Adipocyte (in vitro differentiated cells): ENCODE results near the gene VPS33B.

Source experiments
- DNase-seq: peaks from one replicate; pipeline ENCODE4 v3.0.0-alpha.2; 2015; ENCODE audit warnings: low read depth
- H3K27me3 ChIP-seq: replicated peaks from 2 replicates; pipeline ENCODE4 v1.7.0; 2013; ENCODE audit warnings: mild to moderate bottlenecking, low read length, moderate library complexity; ENCODE audit not compliant: control insufficient read depth, insufficient read depth
- H3K36me3 ChIP-seq: 2 replicates; pipeline ENCODE4 v1.7.0; 2013; ENCODE audit warnings: low read length, mild to moderate bottlenecking, moderate library complexity; ENCODE audit not compliant: control insufficient read depth, insufficient read depth, severe bottlenecking
- H3K4me1 ChIP-seq: 2 replicates; pipeline ENCODE4 v1.7.0; 2013; ENCODE audit warnings: mild to moderate bottlenecking, low read length, moderate library complexity; ENCODE audit not compliant: control insufficient read depth, insufficient read depth
- H3K4me3 ChIP-seq: 2 replicates; pipeline ENCODE4 v1.7.0; 2013; ENCODE audit warnings: mild to moderate bottlenecking, low read length, moderate library complexity
- H3K9ac ChIP-seq: 2 replicates; pipeline ENCODE4 v1.7.0; 2013; ENCODE audit warnings: mild to moderate bottlenecking, low read length, moderate library complexity
- H3K9me3 ChIP-seq: 2 replicates; pipeline ENCODE4 v1.7.0; 2013; ENCODE audit warnings: mild to moderate bottlenecking, low read length, moderate library complexity; ENCODE audit not compliant: control insufficient read depth

Gene VPS33B

GRCh38 chr15:90972133-90972532, 50.3 kb downstream of the VPS33B start:
- Histone ChIP-seq H3K27me3 (no peaks in the 10 kb centered on the region), H3K36me3 (peaks cover 9% of the 10 kb centered on the region), H3K9me3 (no peaks in the 10 kb centered on the region), H3K4me3 (no peak overlapping the region), H3K9ac (no peak overlapping the region), H3K4me1 (no peaks in the 10 kb centered on the region)
- DNase-seq = no peak

GRCh38 chr15:90970274-90970673, 52.1 kb downstream of the VPS33B start:
- Histone ChIP-seq H3K27me3 (no peaks in the 10 kb centered on the region), H3K9ac (no peak overlapping the region), H3K9me3 (no peaks in the 10 kb centered on the region), H3K4me1 (no peaks in the 10 kb centered on the region), H3K4me3 (no peak overlapping the region), H3K36me3 (peaks cover 19% of the 10 kb centered on the region)
- no peak for DNase-seq

GRCh38 chr15:90968434-90968833, 54.0 kb downstream of the VPS33B start:
- peaks cover 19% of the 10 kb centered on the region for H3K36me3 ChIP-seq
- H3K9ac ChIP-seq = no peak overlapping the region
- H3K27me3 ChIP-seq = no peaks in the 10 kb centered on the region
- H3K4me3 ChIP-seq = no peak overlapping the region
- no peaks in the 10 kb centered on the region for H3K4me1 ChIP-seq
- no peaks in the 10 kb centered on the region for H3K9me3 ChIP-seq
- no peak for DNase-seq

- H3K36me3 ChIP-seq = peaks cover 19% of the 10 kb centered on the region
- H3K4me1 ChIP-seq = no peaks in the 10 kb centered on the region
- no peak overlapping the region for H3K9ac ChIP-seq
- no peak for DNase-seq
- no peak overlapping the region for H3K4me3 ChIP-seq
- no peaks in the 10 kb centered on the region for H3K27me3 ChIP-seq
- H3K9me3 ChIP-seq = no peaks in the 10 kb centered on the region
Observed at GRCh38 chr15:90967206-90967605, 55.2 kb downstream of the VPS33B start.

GRCh38 chr15:90966262-90966661, 56.1 kb downstream of the VPS33B start:
- Histone ChIP-seq H3K36me3 (peaks cover 28% of the 10 kb centered on the region), H3K4me3 (no peak overlapping the region), H3K9ac (no peak overlapping the region), H3K9me3 (no peaks in the 10 kb centered on the region), H3K4me1 (no peaks in the 10 kb centered on the region), H3K27me3 (no peaks in the 10 kb centered on the region)
- no peak for DNase-seq

GRCh38 chr15:90962021-90962420, 60.4 kb downstream of the VPS33B start:
- Histone ChIP-seq H3K27me3 (no peaks in the 10 kb centered on the region), H3K36me3 (peaks cover 23% of the 10 kb centered on the region), H3K4me1 (peaks cover 9% of the 10 kb centered on the region), H3K4me3 (no peak overlapping the region), H3K9ac (no peak overlapping the region), H3K9me3 (no peaks in the 10 kb centered on the region)
- DNase-seq = no peak

- Histone ChIP-seq H3K4me1 (peaks cover 16% of the 10 kb centered on the region), H3K27me3 (no peaks in the 10 kb centered on the region), H3K9ac (no peak overlapping the region), H3K9me3 (no peaks in the 10 kb centered on the region), H3K4me3 (no peak overlapping the region), H3K36me3 (peaks cover 14% of the 10 kb centered on the region)
- DNase-seq = no peak
Observed at GRCh38 chr15:90960298-90961091, 61.9 kb downstream of the VPS33B start.

GRCh38 chr15:90959894-90960293, 62.5 kb downstream of the VPS33B start:
- Histone ChIP-seq H3K9ac (no peak overlapping the region), H3K36me3 (peaks cover 14% of the 10 kb centered on the region), H3K9me3 (no peaks in the 10 kb centered on the region), H3K4me3 (no peak overlapping the region), H3K27me3 (no peaks in the 10 kb centered on the region), H3K4me1 (peaks cover 16% of the 10 kb centered on the region)
- peak; percentile 20 for DNase-seq

- H3K9me3 ChIP-seq = no peaks in the 10 kb centered on the region
- peaks cover 14% of the 10 kb centered on the region for H3K36me3 ChIP-seq
- no peak for DNase-seq
- H3K27me3 ChIP-seq = no peaks in the 10 kb centered on the region
- H3K4me1 ChIP-seq = peaks cover 16% of the 10 kb centered on the region
- no peak overlapping the region for H3K4me3 ChIP-seq
- H3K9ac ChIP-seq = no peak overlapping the region
Observed at GRCh38 chr15:90959028-90959595, 63.3 kb downstream of the VPS33B start.

- Histone ChIP-seq H3K36me3 (peaks cover 26% of the 10 kb centered on the region), H3K4me1 (peaks cover 16% of the 10 kb centered on the region), H3K27me3 (no peaks in the 10 kb centered on the region), H3K9ac (peak overlapping the region; percentile 83), H3K9me3 (no peaks in the 10 kb centered on the region), H3K4me3 (peak overlapping the region; percentile 80)
- no peak for DNase-seq
Observed at GRCh38 chr15:90957791-90958190, 64.6 kb downstream of the VPS33B start.

- H3K9ac ChIP-seq = peak overlapping the region; percentile 83
- H3K36me3 ChIP-seq = peaks cover 31% of the 10 kb centered on the region
- no peaks in the 10 kb centered on the region for H3K9me3 ChIP-seq
- no peaks in the 10 kb centered on the region for H3K27me3 ChIP-seq
- DNase-seq = peak; percentile 59
- H3K4me3 ChIP-seq = peak overlapping the region; percentile 80
- peaks cover 16% of the 10 kb centered on the region for H3K4me1 ChIP-seq
Observed at GRCh38 chr15:90957031-90957790, 65.2 kb downstream of the VPS33B start.
